GM21390 (cell line): Measurements from ENCODE around the gene ELFN2.

Source experiments
- ATAC-seq: cut with Tn5 transposase; IDR thresholded peaks from one replicate; pipeline ENCODE4 v1.9.1; 2021; ENCODE audit not compliant: unreplicated experiment

The ELFN2 gene

GRCh38 chr22:37456346-37456745 is 29.1 kb upstream of the ELFN2 start:
- no peak for ATAC-seq

- no peak for ATAC-seq
Measured at GRCh38 chr22:37455896-37456295, 28.6 kb upstream of the ELFN2 start.

- ATAC-seq, result no peak
Measured at GRCh38 chr22:37454857-37455686, 27.8 kb upstream of the ELFN2 start.

- no peak for ATAC-seq
Measured at GRCh38 chr22:37453696-37454095, 26.4 kb upstream of the ELFN2 start.

GRCh38 chr22:37451218-37451617 is 23.9 kb upstream of the ELFN2 start:
- ATAC-seq, result no peak

- no peak for ATAC-seq
Measured at GRCh38 chr22:37449331-37450001, 22.2 kb upstream of the ELFN2 start.

- no peak for ATAC-seq
Measured at GRCh38 chr22:37448516-37449127, 21.3 kb upstream of the ELFN2 start.

- ATAC-seq, result no peak
Measured at GRCh38 chr22:37445501-37445900, 18.2 kb upstream of the ELFN2 start.

GRCh38 chr22:37443977-37444376 is 16.7 kb upstream of the ELFN2 start:
- ATAC-seq, result no peak

GRCh38 chr22:37443086-37443485 is 15.8 kb upstream of the ELFN2 start:
- ATAC-seq, result no peak

GRCh38 chr22:37442537-37442936 is 15.3 kb upstream of the ELFN2 start:
- ATAC-seq, result no peak

- ATAC-seq, result no peak
Measured at GRCh38 chr22:37442135-37442534, 14.9 kb upstream of the ELFN2 start.

- no peak for ATAC-seq
Measured at GRCh38 chr22:37440875-37441274, 13.6 kb upstream of the ELFN2 start.

GRCh38 chr22:37439347-37439746 is 12.1 kb upstream of the ELFN2 start:
- no peak for ATAC-seq

- ATAC-seq, result no peak
Measured at GRCh38 chr22:37435970-37436603, 8.8 kb upstream of the ELFN2 start.

- ATAC-seq, result no peak
Measured at GRCh38 chr22:37433786-37434185, 6.5 kb upstream of the ELFN2 start.

GRCh38 chr22:37432708-37433054 is 5.4 kb upstream of the ELFN2 start:
- no peak for ATAC-seq

GRCh38 chr22:37431801-37432707 is 4.8 kb upstream of the ELFN2 start:
- ATAC-seq, result no peak

- no peak for ATAC-seq
Measured at GRCh38 chr22:37431366-37431765, 4.1 kb upstream of the ELFN2 start.

GRCh38 chr22:37430941-37431340 is 3.7 kb upstream of the ELFN2 start:
- no peak for ATAC-seq
